Stimulated activated naive CD4-positive, alpha-beta T cell treated with Interleukin-2 at 50 U/mL for 16 hours (primary cell): Measurements from ENCODE around the gene BCOR.
A peak's percentile ranks its signal among the peaks of the same experiment; 100 is the strongest.

Experiments used
- DNase-seq: peaks from one replicate; lab custom pipeline; 2025; lab: John Stamatoyannopoulos, UW

BCOR gene

GRCh38 chrX:40112996-40113395 is 15.2 kb upstream of the BCOR start:
- DNase-seq, result no peak

- DNase-seq, result no peak
Measured at GRCh38 chrX:40111868-40112267, 14.1 kb upstream of the BCOR start.

- no peak for DNase-seq
Measured at GRCh38 chrX:40109288-40110008, 11.7 kb upstream of the BCOR start.

- peak; percentile 64 for DNase-seq
Measured at GRCh38 chrX:40108959-40109287, 11.2 kb upstream of the BCOR start.

GRCh38 chrX:40108162-40108958 is 10.6 kb upstream of the BCOR start:
- DNase-seq, result no peak

- no peak for DNase-seq
Measured at GRCh38 chrX:40107291-40108161, 9.8 kb upstream of the BCOR start.

GRCh38 chrX:40106676-40107290 is 9.0 kb upstream of the BCOR start:
- no peak for DNase-seq

- peak; percentile 72 for DNase-seq
Measured at GRCh38 chrX:40105835-40106675, 8.3 kb upstream of the BCOR start.

GRCh38 chrX:40104985-40105834 is 7.5 kb upstream of the BCOR start:
- DNase-seq, result no peak

GRCh38 chrX:40104630-40104984 is 6.8 kb upstream of the BCOR start:
- DNase-seq, result no peak

GRCh38 chrX:40103565-40104323 is 6.0 kb upstream of the BCOR start:
- no peak for DNase-seq

- DNase-seq, result no peak
Measured at GRCh38 chrX:40102393-40103381, 4.9 kb upstream of the BCOR start.

GRCh38 chrX:40101430-40101802 is 3.7 kb upstream of the BCOR start:
- no peak for DNase-seq

GRCh38 chrX:40100537-40101429 is 3.0 kb upstream of the BCOR start:
- no peak for DNase-seq

GRCh38 chrX:40100141-40100536 is 2.4 kb upstream of the BCOR start:
- DNase-seq, result no peak

GRCh38 chrX:40099055-40099958 is 1.5 kb upstream of the BCOR start:
- peak; percentile 23 for DNase-seq
